ENCODE results near the gene ATXN3L. TPM values are rescaled to one million over a fixed set of nuclear protein-coding genes. Genes with fewer than 3 reads are reported as not detected.

ATXN3L gene
- total and polyA plus RNA-seq, 7 donors = not detected

DNA sequence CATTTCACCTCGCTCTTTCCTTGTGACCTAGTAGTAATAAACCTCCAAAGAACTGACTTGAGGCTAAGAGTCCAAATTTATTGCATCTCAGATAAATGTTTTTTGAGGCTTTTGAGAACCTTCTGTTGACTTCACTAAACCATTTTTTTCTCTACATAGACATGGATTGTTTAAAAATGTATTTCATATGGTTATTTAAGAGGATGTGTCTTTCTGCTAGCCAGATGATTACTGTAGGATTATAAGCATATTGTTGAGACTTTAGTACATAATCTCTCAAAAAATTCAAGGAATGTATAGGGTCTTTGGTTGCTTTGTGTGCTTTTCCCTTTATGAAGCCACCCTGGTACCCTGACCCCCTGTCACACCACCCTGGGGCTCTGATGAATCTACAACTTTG lies 44.8 kb downstream of the ATXN3L start:
- intact Hi-C loops (cut with DNase I) = no loop called here
- H3K4me1 ChIP-seq = no peaks in the 10 kb centered on the region
- no peak overlapping the region for H3K27ac ChIP-seq
- H3K36me3 ChIP-seq = no peaks in the 10 kb centered on the region
- DNase-seq = no peak
- TF ChIP-seq CTCF (IDR thresholded peaks at IDR 0.05) (no peak), POLR2A (IDR thresholded peaks at IDR 0.05) (no peak), EP300 (IDR thresholded peaks at IDR 0.05) (no peak), POLR2AphosphoS5 (IDR thresholded peaks at IDR 0.05) (no peak)
- no peak overlapping the region for H3K4me3 ChIP-seq
- no peaks in the 10 kb centered on the region for H3K9me3 ChIP-seq
- 97 to 100% methylated on average over 1 of the region's 1 CpG for WGBS, 2 donors
- no peaks in the 10 kb centered on the region for H3K27me3 ChIP-seq

DNA sequence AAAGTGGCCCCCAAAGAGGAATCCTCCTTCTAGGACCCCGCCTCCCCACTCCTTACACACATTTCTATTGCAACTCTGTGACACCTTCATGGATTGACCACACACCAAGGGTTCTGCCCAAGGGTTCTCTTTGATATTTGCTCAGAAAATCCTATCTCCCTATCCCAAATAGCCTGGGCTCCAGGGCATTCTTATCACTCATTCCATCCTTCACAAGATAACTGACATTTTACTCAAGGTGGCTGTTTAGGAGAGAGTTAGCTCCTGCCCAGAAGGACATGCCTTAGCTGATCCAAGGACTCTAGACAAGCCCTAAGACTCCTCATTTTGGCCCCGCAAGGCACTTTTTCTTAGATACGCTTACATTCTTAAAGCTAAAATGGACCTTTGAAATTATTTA lies 47.4 kb downstream of the ATXN3L start:
- DNase-seq = no peak
- Histone ChIP-seq H3K27me3 (no peaks in the 10 kb centered on the region), H3K4me3 (no peak overlapping the region), H3K27ac (no peak overlapping the region), H3K4me1 (no peaks in the 10 kb centered on the region), H3K36me3 (no peaks in the 10 kb centered on the region), H3K9me3 (no peaks in the 10 kb centered on the region)
- 97 to 98% methylated on average over 3 of the region's 3 CpGs for WGBS, 2 donors
- TF ChIP-seq POLR2AphosphoS5 (IDR thresholded peaks at IDR 0.05) (no peak), POLR2A (IDR thresholded peaks at IDR 0.05) (no peak), CTCF (IDR thresholded peaks at IDR 0.05) (no peak), EP300 (IDR thresholded peaks at IDR 0.05) (no peak)
- intact Hi-C loops (cut with DNase I) = no loop called here

DNA sequence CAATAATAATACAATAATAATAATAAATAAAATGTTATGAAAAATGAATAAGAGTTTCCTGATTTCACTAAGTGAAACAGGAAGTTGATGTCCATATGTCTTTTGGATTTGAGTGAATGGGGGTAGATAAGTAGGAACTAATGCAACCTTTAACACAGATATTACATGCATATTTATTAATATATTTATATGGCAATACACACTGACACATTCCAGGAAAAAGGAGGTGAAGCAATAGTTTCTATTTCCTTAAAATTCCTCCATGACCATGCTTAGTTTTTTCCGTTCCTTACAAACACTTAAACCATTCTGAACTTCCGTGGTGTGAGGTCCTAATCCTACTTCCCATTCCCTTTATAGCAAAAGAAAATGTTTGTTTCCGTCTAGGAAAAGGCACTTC lies 48.3 kb downstream of the ATXN3L start:
- no peak overlapping the region for H3K27ac ChIP-seq
- no peaks in the 10 kb centered on the region for H3K9me3 ChIP-seq
- H3K27me3 ChIP-seq = no peaks in the 10 kb centered on the region
- H3K4me1 ChIP-seq = no peaks in the 10 kb centered on the region
- no peak overlapping the region for H3K4me3 ChIP-seq
- intact Hi-C loops (cut with DNase I) = no loop called here
- DNase-seq = no peak
- H3K36me3 ChIP-seq = no peaks in the 10 kb centered on the region
- WGBS, 2 donors = 91 to 95% methylated on average over 3 of the region's 3 CpGs
- TF ChIP-seq EP300 (IDR thresholded peaks at IDR 0.05) (no peak), POLR2AphosphoS5 (IDR thresholded peaks at IDR 0.05) (no peak), POLR2A (IDR thresholded peaks at IDR 0.05) (no peak), CTCF (IDR thresholded peaks at IDR 0.05) (no peak)

GRCh38 chrX:13270360-13270759 lies 49.5 kb downstream of the ATXN3L start:
- WGBS, 2 donors = 83 to 100% methylated on average over 1 of the region's 1 CpG
- Histone ChIP-seq H3K4me3 (no peak overlapping the region), H3K4me1 (no peaks in the 10 kb centered on the region), H3K27me3 (no peaks in the 10 kb centered on the region), H3K27ac (no peak overlapping the region), H3K36me3 (no peaks in the 10 kb centered on the region), H3K9me3 (no peaks in the 10 kb centered on the region)
- no peak for DNase-seq
- intact Hi-C loops (cut with DNase I) = no loop called here
- TF ChIP-seq POLR2AphosphoS5 (IDR thresholded peaks at IDR 0.05) = no peak
- TF ChIP-seq POLR2A (IDR thresholded peaks at IDR 0.05) = no peak
- TF ChIP-seq CTCF (IDR thresholded peaks at IDR 0.05) = no peak
- no peak for TF ChIP-seq EP300 (IDR thresholded peaks at IDR 0.05)

DNA sequence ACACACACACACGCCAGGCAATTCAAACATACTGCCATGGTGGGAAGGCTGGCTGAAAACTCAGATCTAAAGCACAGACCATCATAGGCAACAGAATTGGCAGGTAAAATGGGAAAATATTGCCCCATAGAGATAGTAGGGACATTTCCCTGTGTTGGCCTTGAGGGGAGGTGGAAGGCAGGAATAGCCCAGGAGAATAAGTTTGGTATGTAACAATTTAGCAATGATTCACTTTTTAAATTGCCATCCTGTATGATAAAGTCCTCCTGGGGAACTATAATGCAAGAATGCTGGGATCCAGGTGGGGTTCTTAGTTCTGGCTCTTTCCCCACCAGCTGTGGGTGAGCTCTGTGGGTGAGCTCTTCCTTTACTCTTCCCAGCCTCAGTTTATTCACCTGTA lies 51.0 kb downstream of the ATXN3L start:
- H3K27ac ChIP-seq = no peak overlapping the region
- H3K36me3 ChIP-seq = no peaks in the 10 kb centered on the region
- no peak for DNase-seq
- H3K4me3 ChIP-seq = no peak overlapping the region
- intact Hi-C loops (cut with DNase I) = no loop called here
- no peaks in the 10 kb centered on the region for H3K27me3 ChIP-seq
- no peak for TF ChIP-seq POLR2AphosphoS5 (IDR thresholded peaks at IDR 0.05)
- TF ChIP-seq POLR2A (IDR thresholded peaks at IDR 0.05) = no peak
- 95 to 100% methylated on average over 1 of the region's 1 CpG for WGBS, 2 donors
- H3K4me1 ChIP-seq = no peaks in the 10 kb centered on the region
- H3K9me3 ChIP-seq = no peaks in the 10 kb centered on the region

Other genes with a start within 250 kb of the ATXN3L start
- not detected for gene EGFL6, start 249.5 kb upstream of the ATXN3L start, total RNA-seq
- under 1 TPM in 2 of 3 donors, not detected in 1; 0.32 to 0.60 TPM for gene EGFL6, start 249.5 kb upstream of the ATXN3L start, polyA plus RNA-seq

All from sigmoid colon (tissue), 7 donors.